H54 (cell line): Measurements from ENCODE around the gene INPP5J.

Source experiments
- DNase-seq: peaks from one replicate; pipeline ENCODE4 v3.0.0; 2011; ENCODE audit warnings: low spot score, mixed read lengths; ENCODE audit not compliant: insufficient read length
- FAIRE-seq: peaks from 3 replicates; lab custom pipeline; 2011; peaks lifted over from hg19 to GRCh38; lab: Jason Lieb, UNC
- POLR2A ChIP-seq: IDR thresholded peaks from 2 replicates; pipeline ENCODE4 v1.6.1; 2011; ENCODE audit warnings: low read depth, mild to moderate bottlenecking, low read length

INPP5J gene

DNA sequence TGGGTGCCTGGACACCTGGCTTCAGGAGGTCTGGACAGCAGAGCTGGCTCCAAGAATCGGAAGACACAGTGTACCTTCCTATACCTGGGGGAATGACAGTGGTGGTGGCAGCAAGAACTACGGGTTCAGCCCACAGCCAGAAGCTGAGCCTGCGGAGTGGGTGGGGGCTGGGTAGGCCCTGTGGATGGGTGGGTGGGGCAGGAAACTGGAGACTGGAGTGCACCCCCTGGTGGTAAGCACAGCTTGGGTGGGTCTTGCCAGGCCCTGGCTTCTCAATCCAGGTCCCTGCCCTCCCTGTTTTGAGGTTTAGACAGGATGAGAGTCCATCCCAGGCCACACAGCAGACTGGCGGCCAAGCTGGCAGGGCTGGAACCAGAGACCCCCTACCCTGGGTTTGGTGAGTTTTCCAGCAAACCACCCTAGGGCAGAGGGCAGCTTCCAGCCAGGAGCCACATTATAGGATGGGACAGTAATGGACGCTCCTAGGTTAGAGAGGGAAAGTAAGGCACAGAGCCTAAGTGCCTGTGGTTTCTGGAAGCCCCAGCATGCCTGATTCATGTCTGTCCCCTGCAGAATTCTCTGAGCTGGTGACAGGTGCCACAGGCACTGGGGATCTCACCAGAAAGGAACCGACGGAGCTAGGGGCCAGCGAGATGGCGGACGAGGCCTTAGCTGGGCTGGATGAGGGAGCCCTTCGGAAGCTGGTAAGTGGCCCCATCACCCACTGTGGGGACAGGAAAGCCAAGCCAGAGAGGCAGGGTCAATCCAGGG lies 40.0 kb upstream of the INPP5J start:
- DNase-seq (no peak), FAIRE-seq (no peak)
- TF ChIP-seq POLR2A: no peak

GRCh38 chr22:31083377-31083768 lies 39.4 kb upstream of the INPP5J start:
- FAIRE-seq (no peak), DNase-seq (no peak)
- TF ChIP-seq POLR2A: no peak

- no peak for DNase-seq
- FAIRE-seq: no peak
- no peak for TF ChIP-seq POLR2A
These were observed 38.6 kb upstream of the INPP5J start for GRCh38 chr22:31083923-31084810.

DNA sequence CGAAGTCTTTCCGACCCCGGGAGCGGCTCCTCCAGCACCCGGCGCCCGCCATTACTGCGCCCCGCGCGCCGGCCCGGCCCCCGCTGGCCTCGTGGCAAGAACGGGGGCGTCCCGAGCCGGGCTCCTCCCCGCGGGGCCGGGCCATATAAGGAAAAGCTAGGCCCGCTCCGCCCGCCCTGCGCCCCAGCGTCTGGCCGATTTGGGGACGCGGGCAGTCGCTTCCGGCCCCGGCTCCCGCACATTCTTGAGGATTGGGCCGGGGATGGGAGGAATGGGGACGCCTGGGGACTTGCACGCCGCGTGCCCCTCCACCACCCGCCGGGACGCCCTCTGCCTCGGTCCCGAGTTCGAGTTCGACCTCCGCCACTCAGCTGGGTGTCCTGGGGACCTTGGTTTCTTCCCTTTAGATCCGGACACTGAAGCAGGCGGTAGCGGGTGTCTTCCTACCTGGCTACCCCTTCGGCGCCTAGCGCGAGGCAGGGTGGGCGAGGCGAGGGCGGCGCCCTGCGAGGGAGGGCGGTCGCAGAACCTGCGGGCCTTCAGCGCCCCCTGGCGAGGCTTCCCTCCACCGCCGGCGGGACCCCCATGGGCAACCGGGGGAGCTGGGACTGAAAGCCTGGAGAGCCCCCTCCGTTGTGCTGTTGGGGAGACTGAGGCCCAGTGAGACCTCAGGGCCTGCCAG lies 37.8 kb upstream of the INPP5J start:
- FAIRE-seq (no peak), DNase-seq (no peak)
- TF ChIP-seq POLR2A: no peak

DNA sequence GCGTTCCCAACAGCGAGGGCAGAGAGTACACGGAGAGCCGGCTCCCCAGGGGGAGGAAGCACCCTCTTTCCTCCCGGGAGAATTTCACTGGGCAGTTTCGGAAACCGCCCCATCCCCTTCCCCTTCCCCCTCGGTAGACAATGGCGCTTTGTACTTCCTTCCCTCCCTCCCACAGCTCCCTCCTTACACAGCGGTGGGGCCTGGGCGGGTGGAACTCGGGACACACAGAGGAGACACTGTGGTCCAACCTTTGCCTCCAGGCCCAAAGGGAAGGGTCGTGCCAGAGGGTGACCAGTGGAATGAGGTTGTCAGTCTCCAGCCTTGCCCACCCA lies 37.3 kb upstream of the INPP5J start:
- no peak for TF ChIP-seq POLR2A
- DNase-seq (no peak), FAIRE-seq (no peak)

DNA sequence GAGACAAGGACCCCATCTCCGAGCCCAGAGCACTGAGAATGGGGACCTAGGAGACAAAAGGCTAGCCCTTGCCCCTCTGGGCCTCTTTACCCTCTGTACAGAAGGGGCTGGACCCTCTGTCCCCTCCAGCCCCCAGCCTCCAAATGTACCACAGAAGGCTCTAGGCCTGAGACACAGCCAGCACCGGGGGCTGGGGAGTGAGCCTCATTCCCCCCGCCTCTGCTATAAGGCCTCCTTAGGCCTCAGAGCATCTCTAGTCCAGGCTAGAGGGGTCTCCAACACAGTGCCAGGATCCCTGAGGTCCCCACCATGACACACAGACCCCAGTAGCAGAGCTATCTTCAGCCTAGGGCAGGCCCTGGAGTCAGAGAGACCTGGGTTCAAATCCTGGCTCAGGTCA lies 36.8 kb upstream of the INPP5J start:
- FAIRE-seq (no peak), DNase-seq (no peak)
- no peak for TF ChIP-seq POLR2A

- no peak for TF ChIP-seq POLR2A
- no peak for FAIRE-seq
- DNase-seq: no peak
These were observed 35.9 kb upstream of the INPP5J start for GRCh38 chr22:31086703-31087330.

DNA sequence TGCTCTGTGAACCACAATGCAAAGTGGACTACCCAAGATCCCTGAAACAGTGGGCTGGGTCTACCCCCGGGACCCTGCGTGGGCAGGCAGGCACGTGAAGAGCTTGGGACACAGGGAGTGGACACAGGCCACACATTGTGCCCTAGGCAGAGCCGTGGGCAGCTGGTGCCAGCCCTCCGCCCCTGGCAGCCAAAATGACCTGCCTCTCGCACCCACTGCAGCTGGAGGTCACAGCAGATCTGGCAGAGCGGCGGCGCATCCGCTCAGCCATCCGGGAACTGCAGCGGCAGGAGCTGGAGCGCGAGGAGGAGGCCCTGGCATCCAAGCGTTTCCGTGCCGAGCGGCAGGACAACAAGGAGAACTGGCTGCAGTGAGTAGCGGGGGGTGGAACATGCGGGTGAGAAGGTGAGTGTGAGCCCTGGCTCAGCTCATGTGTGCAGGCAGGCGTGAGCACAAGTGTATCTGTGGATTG lies 35.0 kb upstream of the INPP5J start:
- DNase-seq (no peak), FAIRE-seq (no peak)
- TF ChIP-seq POLR2A: no peak

GRCh38 chr22:31088233-31088986 lies 34.4 kb upstream of the INPP5J start:
- no peak for TF ChIP-seq POLR2A
- DNase-seq (no peak), FAIRE-seq (no peak)

- FAIRE-seq: no peak
- no peak for TF ChIP-seq POLR2A
- DNase-seq: no peak
These were observed 33.3 kb upstream of the INPP5J start for GRCh38 chr22:31089160-31090100.

- TF ChIP-seq POLR2A: no peak
These were observed 32.3 kb upstream of the INPP5J start for GRCh38 chr22:31090217-31091085.

More at GRCh38 chr22:31090217-31091085, 32.3 kb upstream of the INPP5J start:
- no peak for DNase-seq
- no peak for FAIRE-seq
